NCI-H69 (cell line): Measurements from ENCODE around the gene POF1B.
"Not testable (repeated sequence)": the region's sequence is repeated elsewhere in the genome, so short reads cannot be mapped to it uniquely, and the experiment has no call there.

Source experiments
- DNase-seq: peaks from one replicate; lab custom pipeline; 2025; lab: John Stamatoyannopoulos, UW

The POF1B gene, protein sequence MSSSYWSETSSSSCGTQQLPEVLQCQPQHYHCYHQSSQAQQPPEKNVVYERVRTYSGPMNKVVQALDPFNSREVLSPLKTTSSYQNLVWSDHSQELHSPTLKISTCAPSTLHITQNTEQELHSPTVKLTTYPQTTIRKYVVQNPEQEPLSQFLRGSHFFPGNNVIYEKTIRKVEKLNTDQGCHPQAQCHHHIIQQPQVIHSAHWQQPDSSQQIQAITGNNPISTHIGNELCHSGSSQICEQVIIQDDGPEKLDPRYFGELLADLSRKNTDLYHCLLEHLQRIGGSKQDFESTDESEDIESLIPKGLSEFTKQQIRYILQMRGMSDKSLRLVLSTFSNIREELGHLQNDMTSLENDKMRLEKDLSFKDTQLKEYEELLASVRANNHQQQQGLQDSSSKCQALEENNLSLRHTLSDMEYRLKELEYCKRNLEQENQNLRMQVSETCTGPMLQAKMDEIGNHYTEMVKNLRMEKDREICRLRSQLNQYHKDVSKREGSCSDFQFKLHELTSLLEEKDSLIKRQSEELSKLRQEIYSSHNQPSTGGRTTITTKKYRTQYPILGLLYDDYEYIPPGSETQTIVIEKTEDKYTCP

DNA sequence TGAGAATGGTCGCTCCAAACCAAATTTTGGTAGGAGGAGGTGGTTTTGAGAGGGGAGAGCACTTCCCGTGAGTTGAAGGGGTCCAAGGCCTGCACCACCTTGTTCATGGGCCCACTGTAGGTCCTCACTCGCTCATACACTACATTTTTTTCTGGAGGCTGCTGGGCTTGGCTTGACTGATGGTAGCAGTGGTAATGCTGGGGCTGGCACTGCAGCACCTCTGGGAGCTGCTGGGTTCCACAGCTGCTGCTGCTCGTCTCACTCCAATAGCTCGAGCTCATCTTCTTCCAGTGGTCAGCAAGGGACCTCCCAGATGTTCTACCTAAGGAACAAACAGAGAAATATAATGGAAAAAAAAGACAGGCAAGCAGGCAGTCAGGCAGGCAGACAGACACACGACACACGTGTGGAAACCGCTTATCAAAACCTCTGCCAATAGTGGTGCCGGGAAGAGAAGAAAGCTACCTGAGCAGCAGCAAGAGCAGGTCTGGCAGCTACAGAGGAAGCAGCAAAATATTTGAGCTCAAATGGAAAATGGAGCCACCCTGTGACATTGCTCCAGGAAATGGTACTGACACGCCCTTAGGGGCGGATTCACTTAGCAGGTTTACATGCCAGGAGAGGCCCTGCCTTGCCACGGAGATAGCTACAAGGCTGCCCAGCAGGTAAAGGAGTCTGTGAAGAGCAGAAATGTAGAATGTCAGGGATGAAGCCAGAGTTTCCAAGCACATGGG, at the start of gene POF1B:
Gene POF1B (minus strand): TSS at position 492 of the 734 bp plus-strand sequence. CDS start 211 bp downstream, at position 281.
- DNase-seq: peak; percentile 91

DNA sequence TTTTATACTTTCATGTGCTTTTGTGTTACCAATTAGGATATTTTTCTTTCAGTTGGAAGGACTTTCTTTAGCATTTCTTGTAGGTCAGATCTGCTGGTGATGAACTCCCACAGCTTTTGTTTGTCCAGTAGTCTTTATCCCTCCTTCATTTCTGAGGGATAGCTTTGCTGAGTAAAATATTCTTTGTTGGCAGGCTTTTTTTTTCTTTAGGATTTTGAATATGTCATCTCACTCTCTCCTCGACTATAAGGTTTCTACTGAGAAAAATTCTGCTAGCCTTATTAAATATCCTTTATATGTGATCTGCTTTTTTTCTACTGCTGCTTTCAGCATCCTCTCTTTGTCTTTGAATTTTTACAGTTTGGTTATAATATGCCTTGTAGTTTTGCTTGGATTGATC, 49.6 kb upstream of the POF1B start:
- DNase-seq: no peak

DNA sequence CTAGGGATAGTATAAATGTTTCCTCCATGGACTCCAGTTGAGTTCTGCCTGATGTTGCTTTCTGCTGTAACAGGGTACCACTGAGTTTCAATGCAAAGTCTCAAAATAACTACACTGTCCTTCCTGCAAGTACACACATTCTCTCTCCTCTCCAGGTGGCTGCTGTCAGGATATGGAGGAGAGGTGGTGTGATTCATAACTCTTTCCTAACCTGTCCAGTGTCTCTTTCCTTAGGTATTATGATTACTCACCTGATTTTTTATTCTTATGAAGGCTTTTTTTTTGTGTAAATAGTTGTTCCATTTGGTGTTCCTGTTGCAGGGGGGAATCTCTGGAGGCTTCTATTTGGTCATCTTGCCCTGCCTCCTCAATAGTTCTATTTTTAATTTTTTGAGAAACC, 39.8 kb upstream of the POF1B start:
- DNase-seq: no peak

DNA sequence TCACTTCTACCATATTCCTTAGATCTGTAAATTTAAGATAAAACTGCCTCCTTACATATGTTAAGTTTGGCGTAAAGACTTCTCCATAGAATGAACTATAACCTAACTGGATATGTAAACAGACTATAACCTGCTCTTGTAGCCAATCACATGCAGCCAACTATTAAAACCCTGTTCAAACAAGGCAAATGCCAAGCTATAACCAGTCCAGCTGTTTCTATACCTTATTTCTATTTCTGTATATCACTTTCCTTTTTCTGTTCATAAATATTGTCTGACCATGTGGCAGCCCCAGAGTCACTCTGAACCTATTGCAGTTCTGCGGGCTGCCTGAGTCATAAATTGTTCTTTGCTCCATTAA, 12.4 kb upstream of the POF1B start:
- no peak for DNase-seq

DNA sequence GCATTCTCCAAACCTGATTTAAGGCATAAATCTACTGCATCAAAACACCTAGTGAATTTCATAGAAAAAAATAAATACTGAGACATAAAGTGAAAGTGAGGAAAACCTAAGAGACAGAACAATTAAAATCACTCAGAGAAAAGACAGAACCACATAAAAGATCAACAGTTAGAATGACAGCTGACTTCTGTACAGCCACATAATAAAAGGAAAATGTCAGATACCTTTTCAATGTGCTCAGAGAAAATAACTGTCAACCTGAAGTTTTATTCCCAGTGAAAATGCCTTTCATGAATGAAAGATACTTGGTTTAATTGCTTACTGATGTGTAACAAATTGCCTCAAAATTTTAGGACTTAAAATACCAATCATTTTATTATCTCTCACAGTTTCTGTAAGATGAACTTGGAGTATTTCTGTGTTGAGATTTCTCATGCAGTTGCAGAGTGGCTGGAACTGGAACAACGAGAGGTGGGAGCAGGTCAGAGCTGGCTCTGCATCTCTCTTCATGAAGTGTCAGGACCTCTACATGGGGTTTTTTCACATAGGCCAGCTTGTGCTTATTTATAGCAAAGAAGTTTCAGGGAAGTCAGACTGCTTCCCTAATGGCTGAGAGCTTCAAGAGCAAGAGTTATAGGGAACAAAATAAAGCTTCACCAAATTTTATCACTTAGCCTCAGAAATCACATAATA, 11.9 kb upstream of the POF1B start:
- peak; percentile 2 for DNase-seq

DNA sequence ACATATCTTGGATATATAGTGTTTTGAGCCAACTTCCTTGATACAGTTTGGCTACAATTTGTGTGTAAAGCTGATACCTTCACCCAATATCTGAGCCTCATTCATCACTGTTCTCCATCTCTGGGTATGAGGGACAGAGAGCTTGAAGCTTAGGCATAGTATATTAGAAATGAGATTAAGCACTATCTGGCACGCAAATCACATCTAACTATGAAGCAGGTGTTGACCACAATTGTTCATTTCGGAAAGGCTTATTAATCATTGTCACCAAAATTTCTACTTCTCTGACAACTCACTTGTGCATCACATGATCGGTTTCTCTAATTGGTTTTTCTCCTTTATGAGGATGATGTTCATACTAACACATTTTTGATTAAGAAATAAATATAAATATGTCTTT, 2.1 kb upstream of the POF1B start:
- no peak for DNase-seq

DNA sequence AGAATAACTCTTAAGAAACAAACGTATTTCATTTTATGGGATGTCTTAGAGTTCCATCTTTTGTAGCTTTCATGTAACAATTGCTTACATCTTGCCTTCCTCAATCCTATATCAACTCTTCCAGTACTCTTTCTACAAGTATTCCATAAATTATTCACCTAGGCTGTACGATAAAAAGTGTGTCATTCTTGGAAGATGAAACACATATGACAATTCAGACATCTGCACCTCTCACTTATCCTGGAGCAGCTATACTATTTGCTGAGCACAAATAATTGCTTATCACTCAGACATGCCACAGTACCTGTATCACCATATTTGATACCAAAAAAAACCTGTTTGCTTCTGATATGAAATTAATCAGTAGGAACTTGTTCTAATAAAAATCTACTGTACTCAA, 1.0 kb downstream of the POF1B start:
- DNase-seq: peak; percentile 42

DNA sequence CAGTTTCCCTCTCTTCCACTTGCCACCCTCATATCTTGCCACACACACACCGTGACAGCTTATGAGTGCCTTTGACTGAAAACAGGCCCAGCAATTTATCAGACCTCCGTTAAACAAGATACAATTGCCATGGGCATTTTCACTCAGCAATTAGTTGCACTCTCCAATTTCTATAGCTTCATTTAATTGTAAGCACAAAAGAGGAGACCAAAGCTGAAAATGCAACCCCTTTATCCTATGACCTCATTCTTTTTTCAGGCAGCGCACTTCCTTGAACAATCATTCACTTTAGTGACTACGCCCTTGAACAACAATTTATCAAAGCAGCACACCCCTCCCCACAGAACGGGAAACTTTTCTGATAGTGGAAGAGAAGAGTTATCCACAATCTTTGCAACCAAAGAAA, 4.1 kb downstream of the POF1B start:
- peak; percentile 93 for DNase-seq

DNA sequence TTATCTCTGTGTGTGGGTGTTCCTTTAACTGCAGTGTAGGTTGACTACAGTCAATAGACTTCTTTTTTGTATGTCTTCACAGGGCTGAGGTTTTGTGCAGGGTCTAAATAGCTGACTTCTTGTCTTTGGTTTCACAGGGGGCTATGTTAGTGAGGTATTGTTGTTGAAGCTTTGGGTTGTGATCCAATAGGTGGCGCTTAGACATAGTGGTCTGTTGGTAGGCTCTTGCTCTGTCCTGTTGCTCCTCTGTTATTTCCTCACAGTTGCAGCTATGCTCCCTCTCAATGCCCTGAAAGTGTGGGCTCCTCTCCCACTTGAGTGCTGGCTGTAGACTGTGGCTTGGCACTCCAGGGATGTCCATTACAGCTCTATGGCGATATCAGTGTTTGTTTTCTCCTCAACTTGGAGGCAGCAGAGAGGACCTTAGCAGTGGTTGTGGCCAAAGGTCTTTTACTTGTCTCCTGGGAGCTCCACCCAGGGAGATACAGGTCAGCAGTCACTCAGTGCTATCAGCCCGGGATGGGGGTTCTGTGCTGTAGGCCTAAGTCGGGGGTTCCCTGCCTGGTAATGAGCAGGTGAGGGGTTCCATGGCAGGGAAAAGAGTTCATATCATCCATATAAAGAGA, 14.0 kb downstream of the POF1B start:
- DNase-seq: no peak

DNA sequence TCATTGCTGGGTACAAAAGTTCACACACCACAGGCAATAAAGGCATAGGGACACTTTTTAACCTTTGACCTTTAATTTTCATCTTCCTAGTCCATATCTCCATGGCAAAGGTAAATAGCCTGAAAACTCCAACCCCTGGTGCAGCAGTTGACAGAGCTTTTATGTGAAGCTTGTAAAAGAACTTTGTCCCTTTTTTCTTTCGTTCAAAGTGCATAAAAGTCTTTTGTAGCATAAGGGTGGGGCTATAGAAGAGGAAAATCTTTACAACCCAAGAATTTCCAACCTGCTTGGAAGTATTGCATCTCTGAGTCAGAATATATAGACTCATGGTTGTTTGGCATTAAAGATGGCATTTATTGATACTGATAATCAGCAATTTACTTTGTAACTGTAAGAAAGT, 20.4 kb downstream of the POF1B start:
- DNase-seq: no peak

DNA sequence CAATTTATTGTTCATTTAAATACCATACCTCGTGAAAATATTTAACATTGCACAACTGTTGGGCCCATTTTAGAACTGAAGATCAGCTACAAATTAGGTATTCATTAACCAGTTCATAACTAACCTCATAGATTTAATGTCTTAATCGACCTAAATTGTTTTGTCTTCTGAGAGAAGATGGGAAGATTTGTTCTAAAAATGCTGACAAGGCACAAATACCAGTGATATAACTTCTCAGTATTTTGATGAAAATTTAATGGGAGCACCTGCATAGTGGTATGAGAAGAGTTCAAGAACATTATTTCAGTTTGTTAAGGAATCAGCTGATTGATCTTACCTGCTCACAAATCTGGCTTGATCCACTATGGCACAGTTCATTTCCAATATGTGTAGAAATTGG, 33.9 kb downstream of the POF1B start:
- no peak for DNase-seq

DNA sequence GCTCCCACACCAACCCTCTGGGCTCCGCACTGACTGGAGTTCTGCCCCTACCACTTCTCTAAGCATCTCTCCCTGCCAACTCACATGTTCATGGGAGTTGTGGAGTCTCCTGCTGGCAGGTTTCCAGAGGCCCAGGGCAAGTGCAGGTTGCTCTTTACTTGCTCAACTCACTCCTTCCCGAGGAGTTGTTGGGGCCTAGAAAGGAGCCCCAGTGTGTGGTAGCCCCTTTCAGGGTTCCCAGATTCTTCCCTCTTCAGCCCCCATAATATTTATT, 52.5 kb downstream of the POF1B start:
- no peak for DNase-seq

DNA sequence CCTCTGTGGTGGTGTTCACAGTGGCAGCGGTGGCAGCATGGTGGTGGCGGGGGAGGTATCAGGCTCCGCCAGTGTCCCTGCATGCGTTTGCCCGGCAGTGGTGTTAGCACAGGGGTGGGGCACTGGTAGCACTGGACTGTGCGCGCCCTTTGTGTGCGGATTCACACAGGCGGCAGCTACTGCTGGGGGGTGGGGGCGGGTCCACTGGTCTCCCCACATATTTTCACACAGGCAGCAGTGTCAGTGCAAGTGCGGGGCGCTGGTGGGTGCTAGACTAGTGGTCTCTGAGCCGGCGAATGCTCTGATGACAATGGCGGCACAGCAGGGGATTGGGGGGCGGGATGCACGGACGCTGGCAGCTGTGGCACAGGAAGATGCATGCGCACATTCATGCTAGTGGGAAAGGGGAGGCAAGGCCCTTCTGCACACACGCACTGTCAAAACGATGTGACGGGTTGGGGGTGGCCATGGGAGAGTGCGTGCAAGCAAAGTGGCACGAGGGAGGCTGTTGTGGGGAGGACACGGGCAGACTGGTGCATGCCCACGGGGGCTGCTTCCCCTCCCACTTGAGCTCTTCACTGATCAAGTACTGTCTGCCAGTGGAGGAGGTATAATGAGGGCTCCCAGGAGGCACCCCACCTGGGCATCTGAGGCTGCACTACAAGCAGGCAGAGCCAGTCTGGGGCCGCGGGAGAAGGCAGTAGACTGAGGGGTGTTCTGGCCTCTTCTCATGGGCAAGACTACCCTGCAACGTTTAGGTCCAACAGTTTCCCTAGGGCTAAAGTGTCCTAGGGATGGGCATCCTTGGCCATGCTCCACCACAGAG, 53.0 kb downstream of the POF1B start:
- DNase-seq: no peak

DNA sequence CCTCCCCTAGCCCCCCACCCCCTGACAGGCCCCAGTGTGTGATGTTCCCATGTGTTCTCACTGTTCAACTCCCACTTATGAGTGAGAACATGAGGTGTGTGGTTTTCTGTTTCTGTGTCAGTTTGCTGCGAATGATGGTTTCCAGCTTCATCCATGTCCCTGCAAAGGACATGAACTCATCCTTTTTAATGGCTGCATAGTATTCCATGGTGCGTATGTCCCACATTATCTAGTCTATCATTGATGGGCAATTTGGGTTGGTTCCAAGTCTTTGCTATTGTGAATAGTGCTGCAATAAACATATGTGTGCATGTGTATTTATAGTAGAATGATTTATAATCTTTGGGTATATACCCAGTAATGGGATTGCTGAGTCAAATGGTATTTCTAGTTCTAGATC, 68.1 kb downstream of the POF1B start:
- DNase-seq: not testable (repeated sequence)

DNA sequence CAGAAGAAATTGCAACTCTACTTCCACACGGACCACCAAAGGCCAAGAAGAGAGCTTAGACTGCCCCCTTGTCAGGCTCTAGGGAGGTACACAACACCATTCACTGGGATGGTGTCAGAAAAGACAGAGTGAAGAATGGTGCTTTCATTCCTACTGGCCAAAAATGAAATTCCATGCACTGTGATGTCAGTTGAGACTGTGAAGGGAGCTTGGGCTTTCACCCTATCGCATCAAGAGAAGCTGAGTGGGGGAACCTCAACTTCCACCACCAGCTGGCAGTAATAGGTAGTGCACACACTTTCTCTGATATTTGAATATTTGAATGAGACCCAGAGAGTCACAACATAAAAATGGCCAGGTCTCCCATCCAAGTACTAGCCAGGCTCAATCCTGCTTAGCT, 69.7 kb downstream of the POF1B start:
- DNase-seq: peak; percentile 3

DNA sequence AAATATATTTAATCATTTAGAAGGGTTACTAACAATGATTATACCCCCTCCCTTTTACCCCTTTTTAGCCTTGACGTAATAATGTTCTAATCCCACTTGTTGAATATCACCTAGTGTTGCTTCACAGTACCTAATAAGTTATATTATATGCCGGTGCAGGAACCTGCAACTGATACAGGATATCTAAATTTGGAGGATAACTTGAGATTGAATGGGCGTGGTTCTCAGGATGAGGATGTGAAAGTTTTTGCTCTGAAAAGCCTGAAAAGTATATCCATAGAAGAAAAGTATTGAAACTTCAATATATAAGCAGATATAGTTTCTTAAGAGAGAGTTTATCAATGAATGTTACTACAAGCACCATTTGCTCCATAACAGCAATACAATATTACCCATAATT, 75.9 kb downstream of the POF1B start:
- no peak for DNase-seq

DNA sequence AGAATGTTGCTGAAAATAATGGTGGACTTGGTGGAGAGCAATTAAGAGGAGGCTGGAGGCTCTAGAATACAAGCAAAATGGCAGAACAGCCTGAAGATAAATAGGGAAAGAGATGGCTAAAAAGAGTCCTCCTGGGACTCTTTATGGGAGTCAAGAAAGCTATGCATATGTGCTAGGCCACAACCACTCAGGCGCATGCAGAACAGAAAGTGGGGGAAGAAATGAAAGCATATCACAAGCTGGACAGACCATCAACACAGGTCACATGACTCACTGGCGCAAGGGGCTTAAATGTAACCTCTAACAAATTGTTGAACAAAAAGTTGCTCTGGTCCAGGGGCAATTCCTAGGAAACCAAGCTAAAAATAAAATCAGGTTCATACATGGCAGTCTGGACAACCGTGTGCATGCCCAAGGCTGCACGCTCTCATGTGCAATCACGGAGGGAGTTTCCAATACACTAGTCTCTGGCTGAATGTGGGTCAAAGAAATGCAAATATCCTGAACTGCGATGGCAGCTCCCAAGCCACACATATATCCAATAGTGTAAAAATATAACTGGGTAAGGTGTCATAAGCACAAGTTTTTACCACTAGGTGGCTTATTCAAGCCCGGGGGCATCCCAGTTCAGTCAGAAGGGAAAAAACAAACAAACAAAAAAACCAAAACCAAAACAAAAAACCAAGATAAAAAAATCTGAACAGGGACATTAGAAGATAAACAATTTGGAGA, 90.3 kb downstream of the POF1B start:
- DNase-seq: no peak

DNA sequence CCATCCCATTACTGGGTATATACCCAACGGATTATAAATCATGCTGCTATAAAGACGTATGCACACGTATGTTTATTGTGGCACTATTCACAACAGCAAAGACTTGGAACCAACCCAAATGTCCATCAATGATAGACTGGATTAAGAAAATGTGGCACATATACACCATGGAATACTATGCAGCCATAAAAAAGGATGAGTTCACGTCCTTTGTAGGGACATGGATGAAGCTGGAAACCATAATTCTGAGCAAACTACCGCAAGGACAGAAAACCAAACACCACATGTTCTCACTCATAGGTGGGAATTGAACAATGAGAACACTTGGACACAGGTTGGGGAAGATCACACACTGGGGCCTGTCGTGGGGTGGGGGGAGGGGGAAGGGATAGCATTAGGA, 94.2 kb downstream of the POF1B start:
- not testable (repeated sequence) for DNase-seq

DNA sequence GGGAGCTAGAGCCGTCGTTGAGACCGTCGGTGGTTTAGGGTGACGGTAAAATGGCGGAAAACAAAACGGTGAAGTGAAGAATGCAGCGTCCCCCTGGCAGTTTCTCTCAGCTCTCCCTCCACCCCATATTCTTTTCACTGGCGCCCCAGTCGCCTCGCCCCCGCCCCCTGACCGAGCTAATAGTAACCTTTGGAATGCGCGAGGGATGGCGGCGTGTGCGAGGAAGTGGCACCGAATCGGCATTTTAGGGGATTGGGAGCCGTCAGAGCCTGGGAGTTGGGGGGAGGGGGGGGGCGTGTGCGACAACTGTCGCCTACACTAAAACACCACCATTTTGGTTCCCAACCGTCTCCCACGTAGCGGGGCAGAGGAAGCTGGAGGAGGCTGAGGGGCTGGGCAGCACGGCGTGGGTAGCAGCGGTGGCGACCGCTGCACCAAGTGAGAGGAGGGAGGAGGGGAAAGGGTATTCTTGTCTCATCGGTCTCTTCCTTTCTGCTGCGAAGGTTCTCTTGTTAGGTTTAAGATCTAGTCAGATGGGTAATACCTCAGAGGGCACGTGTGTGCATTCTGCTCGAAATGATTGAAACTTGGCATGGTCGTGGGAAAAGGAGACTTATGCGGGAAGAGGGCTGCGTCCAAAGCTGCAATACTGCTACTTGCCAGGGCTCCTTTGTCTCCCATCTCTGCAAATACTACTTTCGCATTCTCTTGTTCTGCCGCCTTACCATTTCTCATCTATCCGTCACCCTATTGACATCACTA, 134.8 kb downstream of the POF1B start:
- DNase-seq: peak; percentile 78
